Mesothelial cell of epicardium (in vitro differentiated cells): ENCODE measurements around the gene ABCA3. TPM values are rescaled to one million over a fixed set of nuclear protein-coding genes. Genes with fewer than 3 reads are reported as not detected.
"Not testable (repeated sequence)": the region's sequence is repeated elsewhere in the genome, so short reads cannot be mapped to it uniquely, and the experiment has no call there.

Experiments
- DNase-seq, 2 experiments: peaks; one replicate each; pipeline ENCODE4 v3.0.0; 2021; ENCODE audit warnings: low spot score in 2 of 2; ENCODE audit not compliant: unreplicated experiment in 2 of 2
- H3K27ac Mint-ChIP-seq: 2 replicates; pipeline ENCODE4 v1.8.0; 2021; ENCODE audit warnings: mixed read lengths
- H3K27me3 Mint-ChIP-seq: 2 replicates; pipeline ENCODE4 v1.8.0; 2021; ENCODE audit warnings: low read depth, mixed read lengths
- H3K36me3 Mint-ChIP-seq: 2 replicates; pipeline ENCODE4 v1.8.0; 2021; ENCODE audit warnings: mixed read lengths
- H3K4me1 Mint-ChIP-seq: 2 replicates; pipeline ENCODE4 v1.8.0; 2021; ENCODE audit warnings: mixed read lengths
- H3K4me3 Mint-ChIP-seq: 2 replicates; pipeline ENCODE4 v1.8.0; 2021; ENCODE audit warnings: mild to moderate bottlenecking, moderate library complexity, mixed read lengths
- H3K9me3 Mint-ChIP-seq: 2 replicates; pipeline ENCODE4 v1.8.0; 2021; ENCODE audit warnings: mixed read lengths
- total RNA-seq: library from RNA; stranded (reverse); gene quantifications from 3 replicates; pipeline ENCODE4 v1.2.1, GENCODE V29; 2021
- TF ChIP-seq, protein P1 (sequence below): fragments of 200-600 bp; sonication (generic); IDR thresholded peaks from one replicate; pipeline ENCODE4 v1.5.0; 2021; ENCODE audit warnings: antibody characterized with exemption; ENCODE audit not compliant: unreplicated experiment

ABCA3 gene
- total RNA-seq, 1 donor from 2014 or later: 3.5 TPM

GRCh38 chr16:2271848-2272461 lies 68.6 kb downstream of the ABCA3 start:
- H3K9me3 Mint-ChIP-seq: no peaks in the 10 kb centered on the region
- TF ChIP-seq, protein P1, sequence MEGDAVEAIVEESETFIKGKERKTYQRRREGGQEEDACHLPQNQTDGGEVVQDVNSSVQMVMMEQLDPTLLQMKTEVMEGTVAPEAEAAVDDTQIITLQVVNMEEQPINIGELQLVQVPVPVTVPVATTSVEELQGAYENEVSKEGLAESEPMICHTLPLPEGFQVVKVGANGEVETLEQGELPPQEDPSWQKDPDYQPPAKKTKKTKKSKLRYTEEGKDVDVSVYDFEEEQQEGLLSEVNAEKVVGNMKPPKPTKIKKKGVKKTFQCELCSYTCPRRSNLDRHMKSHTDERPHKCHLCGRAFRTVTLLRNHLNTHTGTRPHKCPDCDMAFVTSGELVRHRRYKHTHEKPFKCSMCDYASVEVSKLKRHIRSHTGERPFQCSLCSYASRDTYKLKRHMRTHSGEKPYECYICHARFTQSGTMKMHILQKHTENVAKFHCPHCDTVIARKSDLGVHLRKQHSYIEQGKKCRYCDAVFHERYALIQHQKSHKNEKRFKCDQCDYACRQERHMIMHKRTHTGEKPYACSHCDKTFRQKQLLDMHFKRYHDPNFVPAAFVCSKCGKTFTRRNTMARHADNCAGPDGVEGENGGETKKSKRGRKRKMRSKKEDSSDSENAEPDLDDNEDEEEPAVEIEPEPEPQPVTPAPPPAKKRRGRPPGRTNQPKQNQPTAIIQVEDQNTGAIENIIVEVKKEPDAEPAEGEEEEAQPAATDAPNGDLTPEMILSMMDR: no peak
- no peak for DNase-seq
- peaks cover 2% of the 10 kb centered on the region for H3K36me3 Mint-ChIP-seq
- H3K27ac Mint-ChIP-seq: no peak overlapping the region
- H3K4me1 Mint-ChIP-seq: peaks cover 9% of the 10 kb centered on the region
- peaks cover 7% of the 10 kb centered on the region for H3K27me3 Mint-ChIP-seq
- H3K4me3 Mint-ChIP-seq: no peak overlapping the region

- TF ChIP-seq, protein P1: no peak
- DNase-seq: no peak
- Mint-ChIP-seq H3K27me3 (peaks cover under 1% of the 10 kb centered on the region), H3K9me3 (no peaks in the 10 kb centered on the region), H3K4me1 (peaks cover 20% of the 10 kb centered on the region), H3K4me3 (no peak overlapping the region), H3K27ac (no peak overlapping the region), H3K36me3 (peaks cover 2% of the 10 kb centered on the region)
Measured at GRCh38 chr16:2270588-2271470, 69.7 kb downstream of the ABCA3 start.

DNA sequence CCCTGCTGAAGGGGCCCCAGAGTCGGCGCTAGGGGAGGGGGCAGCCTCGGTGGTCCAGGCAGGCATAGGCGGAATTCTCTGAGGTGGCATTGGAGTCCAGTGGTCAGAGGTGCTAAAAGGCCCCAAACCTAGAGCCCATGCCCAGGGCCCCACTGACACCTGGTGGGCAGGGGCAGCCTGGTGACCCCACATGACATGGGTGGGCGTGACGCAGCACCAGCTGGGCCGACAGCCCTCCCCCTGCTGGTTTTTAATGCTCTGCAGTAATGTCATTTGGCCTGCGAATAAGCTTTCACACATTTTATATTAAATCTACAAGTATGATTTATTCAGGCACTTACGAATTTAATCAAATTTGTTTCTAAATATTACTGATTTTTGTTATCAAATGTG lies 70.5 kb downstream of the ABCA3 start:
- Mint-ChIP-seq H3K36me3 (peaks cover 2% of the 10 kb centered on the region), H3K27me3 (no peaks in the 10 kb centered on the region), H3K27ac (no peak overlapping the region), H3K4me1 (peaks cover 24% of the 10 kb centered on the region), H3K4me3 (peak overlapping the region; percentile 93), H3K9me3 (no peaks in the 10 kb centered on the region)
- TF ChIP-seq, protein P1: no peak
- DNase-seq: no peak

GRCh38 chr16:2267913-2268666 lies 72.4 kb downstream of the ABCA3 start, which contains the start of gene RNPS1:
TSS of gene RNPS1 (minus strand) at chr16:2268126. CDS start at chr16:2264643, 3,483 bp downstream.
- Mint-ChIP-seq H3K4me1 (peaks cover 28% of the 10 kb centered on the region), H3K4me3 (peak within 1 kb of the TSS; percentile 93), H3K9me3 (no peaks in the 10 kb centered on the region), H3K36me3 (no peaks in the 10 kb centered on the region), H3K27me3 (no peaks in the 10 kb centered on the region), H3K27ac (peak within 1 kb of the TSS; percentile 99)
- TF ChIP-seq, protein P1: no peak
- DNase-seq: peak; percentile 98

GRCh38 chr16:2267505-2267912 lies 73.0 kb downstream of the ABCA3 start:
- not testable (repeated sequence) for H3K36me3 Mint-ChIP-seq, H3K9me3 Mint-ChIP-seq, H3K27me3 Mint-ChIP-seq
- peaks cover 28% of the 10 kb centered on the region for H3K4me1 Mint-ChIP-seq
- DNase-seq: peak in 1 of 2 experiments; percentile 58
- H3K27ac Mint-ChIP-seq: peak overlapping the region; percentile 99
- peak overlapping the region; percentile 93 for H3K4me3 Mint-ChIP-seq

- H3K9me3 Mint-ChIP-seq: not testable (repeated sequence)
Measured at GRCh38 chr16:2266887-2267286, 73.6 kb downstream of the ABCA3 start.

DNA sequence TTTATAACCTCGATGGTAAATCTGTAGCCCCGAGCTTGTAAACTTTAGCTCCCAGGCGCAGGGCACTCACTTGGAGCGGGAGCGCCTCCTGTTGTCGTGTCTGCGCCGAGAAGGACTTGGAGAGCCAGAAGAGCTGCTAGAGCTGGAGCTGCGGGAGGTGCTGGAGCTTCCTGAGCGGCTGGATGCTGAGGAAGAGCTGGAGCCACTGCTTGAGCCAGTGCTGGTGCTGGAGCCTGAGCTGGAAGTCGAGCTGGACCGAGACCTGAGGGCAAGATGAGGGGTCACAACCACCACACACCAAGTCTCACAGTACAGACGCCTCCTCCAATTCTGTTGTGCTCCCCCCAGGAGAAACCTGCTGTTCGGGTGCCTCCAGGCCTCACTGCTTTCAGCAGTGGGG lies 77.5 kb downstream of the ABCA3 start:
- DNase-seq, H3K9me3 Mint-ChIP-seq, H3K27ac Mint-ChIP-seq, H3K27me3 Mint-ChIP-seq, H3K4me3 Mint-ChIP-seq: not testable (repeated sequence)
- Mint-ChIP-seq H3K36me3 (peaks cover 29% of the 10 kb centered on the region), H3K4me1 (peaks cover 20% of the 10 kb centered on the region)

More at GRCh38 chr16:2266887-2267286, 73.6 kb downstream of the ABCA3 start:
- peak overlapping the region; percentile 91 for H3K27ac Mint-ChIP-seq
- peaks cover 28% of the 10 kb centered on the region for H3K4me1 Mint-ChIP-seq
- DNase-seq, H3K27me3 Mint-ChIP-seq: not testable (repeated sequence)
- peaks cover 11% of the 10 kb centered on the region for H3K36me3 Mint-ChIP-seq
- peak overlapping the region; percentile 93 for H3K4me3 Mint-ChIP-seq
